Skin epidermis (tissue), 12 donors: ENCODE data around the gene CBFB.
A peak's percentile ranks its signal among the peaks of the same experiment; 100 is the strongest.
"Not testable (repeated sequence)": the region's sequence is repeated elsewhere in the genome, so short reads cannot be mapped to it uniquely, and the experiment has no call there.

Experiments
- H3K27ac ChIP-seq, 21 experiments: fragments of 200-600 bp; sonication (generic) in 11 of 21; one replicate each; pipeline ENCODE4 v1.5.0; 2020; ENCODE audit warnings: mild to moderate bottlenecking in 3 of 21, inconsistent platforms in 2 of 21, moderate library complexity in 2 of 21
- H3K4me3 ChIP-seq, 7 experiments: fragments of 200-600 bp; sonication (generic) in 2 of 7; one replicate each; pipeline ENCODE4 v1.5.0; 2020; ENCODE audit warnings: inconsistent platforms in 2 of 7, mild to moderate bottlenecking in 2 of 7, moderate library complexity in 1 of 7

The CBFB gene

DNA sequence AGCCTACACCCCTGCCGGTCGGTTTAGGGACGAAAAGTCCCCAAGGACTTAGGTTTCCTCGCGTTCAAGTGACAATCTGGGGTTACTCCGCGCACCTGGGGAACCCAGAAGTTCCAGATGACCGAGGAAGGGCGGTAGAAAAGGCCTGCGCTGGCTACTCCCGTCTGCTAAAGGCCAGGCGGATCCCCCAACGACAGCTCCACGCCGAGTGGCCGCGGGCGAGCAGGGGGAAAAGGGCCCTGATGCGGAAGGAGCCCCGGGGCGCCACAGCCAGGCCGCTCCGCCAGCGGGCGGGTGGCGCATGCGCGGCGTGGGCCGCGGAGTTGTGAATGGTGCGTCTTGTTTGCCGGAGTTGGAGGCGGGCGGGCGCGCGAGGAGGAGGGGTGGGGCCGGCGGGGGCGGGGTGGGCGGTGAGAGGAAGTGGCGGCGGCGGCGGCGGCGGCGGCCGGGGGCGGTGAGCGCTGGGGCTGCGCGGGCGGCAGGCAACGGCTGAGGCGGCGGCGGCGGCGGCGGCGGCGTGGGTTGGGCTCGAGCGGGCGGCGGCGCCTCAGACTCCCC lies at the start of gene CBFB:
CBFB (plus strand) TSS at position 454 of the 558 bp plus-strand sequence. CDS start 259 bp downstream, outside the sequence.
- H3K4me3 ChIP-seq: peak within 1 kb of the TSS; percentile 67 to 99 (median 83)
- H3K27ac ChIP-seq: peak within 1 kb of the TSS; percentile 92 to 99 (median 98)

GRCh38 chr16:66983033-66983432 lies 45.9 kb upstream of the CBFB start:
- H3K27ac ChIP-seq: no peak overlapping the region

GRCh38 chr16:66984892-66985311 lies 44.0 kb upstream of the CBFB start:
- Histone ChIP-seq H3K4me3 (no peak overlapping the region), H3K27ac (peak overlapping the region in 4 of 21 experiments; percentile 2 to 61 (median 29))

More at GRCh38 chr16:66983033-66983432, 45.9 kb upstream of the CBFB start:
- H3K4me3 ChIP-seq: no peak overlapping the region

GRCh38 chr16:66986559-66986958 lies 42.4 kb upstream of the CBFB start:
- no peak overlapping the region for H3K4me3 ChIP-seq
- H3K27ac ChIP-seq: no peak overlapping the region

DNA sequence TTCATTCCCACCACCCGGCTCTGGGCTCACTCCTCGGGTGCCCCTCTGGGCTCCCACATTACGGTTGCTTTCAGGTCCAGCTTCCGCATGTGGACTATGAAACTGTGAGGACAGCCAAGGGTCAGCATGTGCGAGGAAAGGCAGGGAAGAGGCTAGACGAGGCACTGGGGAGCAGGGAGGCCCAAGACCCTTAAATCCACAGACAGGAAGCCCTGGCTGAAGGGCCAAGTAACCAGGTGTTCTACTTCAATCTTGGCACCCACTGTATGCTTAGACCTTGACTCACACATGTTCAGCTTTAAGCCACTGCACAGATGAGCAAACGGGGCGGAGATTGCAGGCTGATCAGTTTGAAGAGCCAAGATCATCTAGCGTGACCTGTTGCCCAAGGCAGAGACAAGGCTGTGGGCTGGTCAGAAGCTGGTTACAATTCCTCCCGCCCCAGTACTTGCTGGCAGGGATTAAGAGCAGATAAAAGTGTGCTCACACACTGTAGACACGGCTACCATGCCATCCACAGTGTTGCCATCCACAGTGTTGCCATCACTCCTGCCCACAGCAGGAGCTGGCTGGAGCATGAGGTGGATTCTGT lies 40.7 kb upstream of the CBFB start, which contains the start of gene CES4A:
CES4A (plus strand) TSS at position 393 of the 592 bp plus-strand sequence; CDS start at position 577, 184 bp downstream.
- peak within 1 kb of the TSS in 4 of 21 experiments; percentile 14 to 53 (median 40) for H3K27ac ChIP-seq
- H3K4me3 ChIP-seq: no peak within 1 kb of the TSS

DNA sequence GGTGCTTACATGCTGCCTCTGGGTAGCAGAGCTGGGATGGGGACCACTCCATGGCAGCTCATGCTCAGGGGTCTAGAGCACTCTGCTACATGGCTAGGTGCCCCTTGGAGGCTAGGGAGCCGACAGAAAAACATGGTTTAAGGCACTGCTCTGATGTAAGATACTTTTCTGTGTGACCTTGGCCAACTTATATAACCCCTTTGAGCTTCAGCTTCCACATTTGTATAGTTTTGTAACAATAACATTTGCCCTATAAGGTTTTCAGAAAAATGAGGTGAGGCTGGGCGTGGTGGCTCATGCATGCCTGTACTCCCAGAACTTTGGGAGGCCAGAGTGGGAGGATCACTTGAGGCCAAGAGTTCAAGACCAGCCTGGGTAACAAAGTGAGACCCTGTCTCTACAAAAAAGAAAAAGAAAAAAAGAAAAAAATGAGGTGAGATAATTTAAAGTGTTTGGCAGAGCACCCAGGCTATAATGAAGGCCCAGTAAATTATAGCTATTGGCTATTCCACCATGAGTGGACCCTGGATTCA lies 37.3 kb upstream of the CBFB start:
- Histone ChIP-seq H3K4me3 (no peak overlapping the region), H3K27ac (no peak overlapping the region)

GRCh38 chr16:66993558-66993957 lies 35.4 kb upstream of the CBFB start:
- not testable (repeated sequence) for H3K4me3 ChIP-seq, H3K27ac ChIP-seq

DNA sequence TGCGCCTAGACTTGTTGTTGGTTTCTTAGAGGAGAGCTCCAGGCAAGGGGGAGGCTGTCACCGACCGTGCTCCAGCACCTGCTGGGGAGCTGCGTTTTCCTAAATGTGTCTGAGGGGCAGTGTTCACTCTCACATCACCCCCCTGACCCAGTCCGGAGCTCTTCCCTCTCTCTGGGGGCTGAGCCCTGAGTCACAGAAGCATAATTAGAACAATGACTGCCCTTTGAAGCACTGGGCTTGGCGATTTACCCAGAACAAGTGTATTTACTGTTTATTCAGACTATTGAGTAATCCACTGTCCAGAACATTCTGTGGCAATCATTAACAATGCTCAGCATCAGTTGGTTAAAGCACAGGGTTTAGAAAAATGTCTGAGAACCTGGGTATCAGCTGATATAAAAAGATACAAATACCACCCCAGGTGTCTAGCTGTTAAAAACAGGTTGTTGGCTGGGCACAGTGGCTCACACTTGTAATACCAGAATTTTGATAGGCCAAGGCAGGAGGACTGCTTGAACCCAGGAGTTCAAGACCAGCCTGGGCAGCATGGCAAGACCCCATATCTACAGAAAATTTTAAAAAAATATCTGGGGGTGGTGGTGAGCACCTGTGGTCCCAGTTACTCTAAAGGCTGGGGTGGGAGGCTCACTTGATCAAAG lies 32.5 kb upstream of the CBFB start:
- H3K27ac ChIP-seq: no peak overlapping the region
- H3K4me3 ChIP-seq: no peak overlapping the region

GRCh38 chr16:66996983-66997358 lies 32.0 kb upstream of the CBFB start:
- no peak overlapping the region for H3K4me3 ChIP-seq
- no peak overlapping the region for H3K27ac ChIP-seq

GRCh38 chr16:67000384-67001351 lies 28.3 kb upstream of the CBFB start:
- Histone ChIP-seq H3K4me3 (peak overlapping the region; percentile 26 to 60 (median 49)), H3K27ac (peak overlapping the region in 18 of 21 experiments; percentile 5 to 85 (median 63))

- H3K27ac ChIP-seq: no peak overlapping the region
These were observed 27.2 kb upstream of the CBFB start for GRCh38 chr16:67001726-67002125.

DNA sequence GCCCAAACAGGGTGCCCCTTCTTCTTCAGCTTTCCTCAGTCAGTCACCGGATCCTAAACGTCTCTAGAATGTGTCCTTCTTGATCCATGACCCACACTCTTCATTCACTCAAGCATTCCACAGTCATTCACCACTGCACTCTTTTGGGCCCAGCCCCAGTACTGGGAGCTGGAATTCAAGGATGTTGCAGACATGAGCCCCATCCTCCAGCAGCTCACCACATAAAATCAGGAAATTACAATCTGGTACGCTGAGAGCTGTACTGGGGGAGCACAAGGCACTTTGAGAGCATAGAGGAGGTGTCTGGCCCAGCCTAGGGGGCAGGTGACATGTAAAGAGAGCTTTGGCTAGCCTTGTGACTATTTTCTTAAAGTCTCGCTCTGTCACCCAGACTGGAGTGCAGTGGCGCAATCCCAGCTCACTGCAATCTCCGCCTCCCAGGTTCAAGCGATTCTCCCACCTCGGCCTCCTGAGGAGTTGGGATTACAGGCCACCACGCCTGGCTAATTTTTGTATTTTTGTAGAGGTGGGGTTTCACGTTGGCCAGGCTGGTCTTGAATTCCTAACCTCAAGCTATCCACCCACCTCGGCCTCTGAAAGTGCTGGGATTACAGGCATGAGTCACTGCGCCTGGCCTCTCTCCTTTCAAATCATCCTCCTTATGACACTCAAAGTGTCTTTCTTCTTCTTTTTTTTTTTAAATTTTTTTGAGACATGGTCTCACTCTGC lies 21.9 kb upstream of the CBFB start:
- H3K4me3 ChIP-seq: no peak overlapping the region
- no peak overlapping the region for H3K27ac ChIP-seq

More at GRCh38 chr16:67001726-67002125, 27.2 kb upstream of the CBFB start:
- no peak overlapping the region for H3K4me3 ChIP-seq

GRCh38 chr16:67009158-67009557 lies 19.8 kb upstream of the CBFB start:
- Histone ChIP-seq H3K4me3 (no peak overlapping the region), H3K27ac (no peak overlapping the region)

GRCh38 chr16:67011274-67011673 lies 17.7 kb upstream of the CBFB start:
- Histone ChIP-seq H3K27ac (no peak overlapping the region), H3K4me3 (no peak overlapping the region)

DNA sequence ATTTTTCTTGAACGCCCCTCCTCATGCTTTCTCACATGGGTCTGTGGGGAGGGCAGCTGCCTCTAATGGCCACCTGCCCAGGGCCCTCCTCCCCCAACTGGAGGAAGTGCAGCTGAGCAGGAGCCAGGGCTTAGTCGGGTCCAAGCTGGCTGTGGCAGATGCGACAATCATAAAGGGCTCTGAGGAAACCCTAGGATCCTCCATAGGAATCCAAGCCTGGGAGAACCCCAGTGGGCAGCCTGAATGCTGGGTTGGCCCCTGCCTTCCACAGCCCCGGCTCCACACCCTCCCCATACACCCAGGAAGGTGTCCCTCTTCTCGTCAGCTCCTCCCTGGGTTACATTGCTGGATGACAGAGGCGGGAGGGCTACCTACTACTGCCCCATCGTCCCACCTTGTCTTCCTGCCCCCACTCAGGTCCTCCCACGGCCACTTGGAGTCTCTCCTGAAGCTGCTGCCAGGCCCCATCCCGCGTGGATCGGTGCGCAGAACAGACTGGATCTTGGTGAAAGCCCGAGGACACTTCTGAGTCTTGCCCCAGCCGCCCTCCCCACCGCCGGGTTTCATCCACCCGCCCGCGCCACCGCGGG lies 15.6 kb upstream of the CBFB start:
- H3K4me3 ChIP-seq: peak overlapping the region; percentile 33 to 59 (median 52)
- H3K27ac ChIP-seq: peak overlapping the region in 19 of 21 experiments; percentile 14 to 79 (median 55)

GRCh38 chr16:67013823-67014633 lies 14.9 kb upstream of the CBFB start:
- H3K27ac ChIP-seq: peak overlapping the region in 20 of 21 experiments; percentile 14 to 79 (median 52)

DNA sequence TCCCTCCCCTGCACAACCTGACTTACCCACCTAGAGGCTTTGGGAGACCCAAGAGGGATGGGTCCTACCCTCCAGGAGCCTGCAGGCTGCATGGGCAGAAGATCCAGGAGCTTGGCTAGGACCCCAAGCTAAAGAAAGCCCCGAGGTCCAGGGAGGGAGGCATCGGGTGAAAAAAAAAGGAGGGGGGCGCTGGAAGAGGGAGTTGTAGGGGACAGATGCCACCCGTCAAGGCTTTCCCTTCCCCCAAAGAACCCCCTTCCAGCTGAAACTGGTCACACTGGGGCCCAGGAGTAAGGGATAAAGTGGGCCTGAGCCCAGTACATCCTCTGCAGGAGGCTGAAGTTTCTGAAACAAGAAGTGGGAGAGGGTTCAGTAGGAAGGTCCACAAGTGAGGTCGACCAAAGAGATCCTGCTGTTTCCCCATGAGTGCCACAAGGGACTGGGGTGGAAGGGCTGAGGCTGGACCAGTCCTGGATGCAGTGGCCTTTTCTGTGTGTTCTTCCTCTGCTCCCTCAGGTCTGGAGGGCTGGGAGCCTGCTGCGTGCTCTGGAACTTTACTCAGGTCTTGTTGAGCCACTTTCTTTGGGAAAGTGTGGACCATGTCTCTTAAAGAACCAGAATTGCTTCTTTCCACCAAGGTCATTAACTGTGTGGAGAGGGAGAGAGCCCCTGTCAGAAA lies 14.2 kb upstream of the CBFB start:
- H3K4me3 ChIP-seq: peak overlapping the region in 6 of 7 experiments; percentile 33 to 59 (median 52)
- H3K27ac ChIP-seq: peak overlapping the region in 14 of 21 experiments; percentile 14 to 79 (median 55)

More at GRCh38 chr16:67013823-67014633, 14.9 kb upstream of the CBFB start:
- peak overlapping the region; percentile 33 to 59 (median 52) for H3K4me3 ChIP-seq
